DMS114 treated with DMSO at 0.1 percent for 48 hours (cell line): Measurements from ENCODE around the gene ATOH7.
"Not testable (repeated sequence)": the region's sequence is repeated elsewhere in the genome, so short reads cannot be mapped to it uniquely, and the experiment has no call there.

ENCODE experiments used
- DNase-seq: peaks from one replicate; lab custom pipeline; 2025; ENCODE audit not compliant: unreplicated experiment; lab: John Stamatoyannopoulos, UW

Gene ATOH7

GRCh38 chr10:68237173-68237572, 5.3 kb upstream of the ATOH7 start:
- no peak for DNase-seq

GRCh38 chr10:68235581-68235980, 3.7 kb upstream of the ATOH7 start:
- no peak for DNase-seq

- no peak for DNase-seq
These were observed 3.2 kb upstream of the ATOH7 start for GRCh38 chr10:68235111-68235510.

DNA sequence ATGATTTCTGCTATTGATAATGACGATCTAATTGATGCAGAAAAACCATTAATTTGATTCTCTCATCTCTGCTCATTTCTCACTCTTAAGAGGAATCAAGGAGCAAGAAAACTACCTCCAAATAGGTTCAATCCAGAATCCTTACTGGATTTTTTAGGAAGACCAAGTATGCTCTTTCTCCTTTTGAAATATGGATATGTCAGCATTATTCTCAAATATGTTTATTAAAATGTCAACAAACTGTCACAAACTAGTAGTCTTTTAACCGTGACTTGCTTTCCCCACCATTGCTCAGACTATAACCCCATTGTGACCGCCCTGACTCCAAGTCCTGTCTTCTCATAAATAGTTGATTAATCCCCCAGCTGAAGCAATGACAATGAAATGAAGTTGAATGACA, 1.1 kb upstream of the ATOH7 start:
- DNase-seq = no peak

DNA sequence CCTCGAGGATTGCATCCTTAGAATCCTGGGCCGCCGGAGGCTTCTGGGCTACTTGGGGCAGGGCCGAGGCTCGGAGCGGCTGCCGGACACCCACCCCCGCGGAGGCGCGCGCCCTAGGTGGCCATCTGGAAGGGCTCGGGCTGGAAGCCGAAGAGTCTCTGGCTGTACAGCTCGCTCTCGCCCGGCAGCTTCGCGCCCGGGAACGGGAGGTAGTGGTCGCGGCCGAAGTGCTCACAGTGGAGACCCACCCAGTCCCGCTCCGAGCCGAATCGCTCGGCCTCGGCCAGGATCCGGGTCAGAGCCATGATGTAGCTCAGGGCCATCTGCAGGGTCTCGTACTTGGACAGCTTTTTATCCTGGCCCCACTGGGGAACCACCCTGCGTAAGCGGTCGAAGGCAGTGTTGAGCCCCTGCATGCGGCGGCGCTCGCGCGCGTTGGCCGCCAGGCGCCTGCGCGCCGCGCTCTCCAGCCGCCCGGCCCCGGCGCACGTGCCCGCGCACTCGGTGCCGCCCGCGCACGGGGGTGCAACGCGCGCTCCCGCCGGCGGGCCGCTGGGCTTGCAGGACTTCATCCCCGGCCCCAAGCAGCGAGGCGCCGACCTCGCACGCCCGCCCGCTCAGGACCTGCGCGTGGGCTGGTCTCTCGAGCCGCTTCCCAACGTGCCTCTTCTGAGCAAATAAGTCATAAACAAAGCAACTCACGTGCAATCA, 652 bp downstream of the ATOH7 start:
- DNase-seq = peak; percentile 70

GRCh38 chr10:68230268-68230667, 1.6 kb downstream of the ATOH7 start:
- no peak for DNase-seq

GRCh38 chr10:68224810-68225209, 7.1 kb downstream of the ATOH7 start:
- no peak for DNase-seq

DNA sequence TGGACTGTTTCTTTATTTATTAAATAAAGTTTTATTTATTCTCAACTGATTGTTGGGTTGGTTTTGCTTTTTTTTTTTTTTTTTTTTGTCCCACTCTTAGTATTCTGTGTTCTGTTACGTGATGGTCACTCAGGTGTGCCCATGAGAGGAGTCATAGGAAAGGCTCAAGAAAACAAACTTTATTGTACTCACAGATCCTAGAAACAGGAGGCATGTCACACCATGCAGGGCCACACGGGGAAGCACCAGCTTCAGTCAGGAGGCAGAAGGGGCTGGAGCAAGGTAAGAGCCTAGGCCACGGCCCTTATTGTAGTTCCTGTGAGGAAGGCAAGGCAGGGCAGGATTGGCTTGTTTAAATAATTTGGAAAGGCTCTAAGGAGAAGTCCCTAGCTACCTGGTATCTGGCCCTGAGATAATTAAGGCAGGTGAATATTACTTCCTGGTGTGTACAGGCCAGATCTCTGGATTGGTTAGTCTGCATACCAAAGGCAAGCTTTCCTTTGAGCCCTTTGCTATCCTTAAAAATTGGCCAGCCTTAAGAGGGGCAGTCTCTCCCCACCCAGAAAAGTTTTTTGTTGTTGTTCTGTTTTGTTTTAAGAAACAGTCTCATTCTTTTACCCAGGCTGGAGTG, 8.3 kb downstream of the ATOH7 start:
- peak; percentile 10 for DNase-seq

DNA sequence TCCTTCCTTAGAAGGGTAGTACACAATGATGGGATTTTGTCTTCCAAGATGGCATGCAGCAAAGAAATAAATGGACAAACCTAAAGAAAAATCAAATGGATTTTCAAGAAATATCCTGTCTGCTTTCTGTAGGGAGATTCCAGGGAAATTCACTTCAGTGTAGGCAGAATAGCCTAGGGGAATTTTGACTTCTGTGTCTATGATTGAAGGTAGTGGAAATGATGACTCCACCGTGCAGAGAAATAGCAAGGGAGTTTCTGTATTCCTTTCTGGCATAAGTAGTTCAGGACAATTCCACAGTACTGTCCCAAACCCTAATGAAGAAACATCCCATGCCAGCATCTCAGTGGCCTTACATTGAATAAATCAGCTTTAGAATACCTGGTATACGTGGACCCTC, 9.5 kb downstream of the ATOH7 start:
- DNase-seq = no peak

GRCh38 chr10:68221196-68221595, 10.7 kb downstream of the ATOH7 start:
- DNase-seq = no peak

- no peak for DNase-seq
These were observed 13.1 kb downstream of the ATOH7 start for GRCh38 chr10:68218786-68219185.

DNA sequence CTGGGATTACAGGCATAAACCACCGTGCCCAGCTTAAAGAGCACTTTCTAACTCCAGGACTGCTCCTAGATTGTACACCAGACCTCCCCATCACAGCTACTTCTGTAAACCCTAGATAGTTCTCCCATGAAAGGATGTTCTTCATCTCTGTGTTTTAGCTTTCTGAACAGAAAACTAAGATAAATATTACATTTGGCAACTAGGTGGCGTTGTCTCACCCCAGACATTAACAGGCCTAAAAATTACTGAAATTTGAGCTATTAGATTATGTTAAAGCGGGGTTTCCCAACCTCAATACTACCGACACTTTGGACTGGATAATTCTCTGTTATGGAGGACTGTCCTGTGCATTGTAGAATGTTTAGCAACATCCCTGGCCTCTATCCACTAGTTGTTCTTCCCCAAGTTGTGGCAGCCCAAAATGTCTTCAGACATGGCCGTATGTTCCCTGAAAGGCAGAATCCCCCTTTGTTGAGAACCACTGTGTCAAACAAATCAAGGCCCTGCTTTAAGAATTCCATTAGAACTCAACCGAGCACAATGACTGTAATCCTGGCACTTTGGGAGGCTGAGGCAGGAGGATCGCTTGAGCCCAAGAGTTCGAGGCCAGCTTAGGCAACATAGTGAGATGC, 19.1 kb downstream of the ATOH7 start:
- peak; percentile 38 for DNase-seq

DNA sequence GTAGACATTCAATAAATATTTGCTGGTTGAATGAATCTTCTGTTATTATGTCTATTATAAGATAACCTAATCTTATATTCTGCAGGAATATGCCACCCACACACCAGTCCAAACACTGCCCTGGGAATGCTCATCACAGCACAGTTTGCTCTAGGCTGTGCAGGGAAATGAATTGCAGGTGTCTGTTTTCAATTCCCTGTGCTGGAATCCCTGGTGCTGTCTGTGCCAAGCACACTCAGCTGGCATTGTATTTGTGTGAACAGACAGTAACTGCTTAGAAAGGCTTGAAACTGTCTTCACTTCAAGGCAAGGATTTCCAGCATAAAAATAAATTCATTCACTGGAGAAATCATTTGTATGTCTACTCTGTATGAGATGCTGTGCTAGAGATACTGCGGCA, 20.2 kb downstream of the ATOH7 start:
- DNase-seq = no peak

GRCh38 chr10:68208424-68209042, 23.4 kb downstream of the ATOH7 start:
- peak; percentile 85 for DNase-seq

- no peak for DNase-seq
These were observed 29.0 kb downstream of the ATOH7 start for GRCh38 chr10:68202960-68203353.

- no peak for DNase-seq
These were observed 35.2 kb downstream of the ATOH7 start for GRCh38 chr10:68196701-68197100.

- not testable (repeated sequence) for DNase-seq
These were observed 36.1 kb downstream of the ATOH7 start for GRCh38 chr10:68195776-68196175.

- no peak for DNase-seq
These were observed 37.6 kb downstream of the ATOH7 start for GRCh38 chr10:68194290-68194689.

DNA sequence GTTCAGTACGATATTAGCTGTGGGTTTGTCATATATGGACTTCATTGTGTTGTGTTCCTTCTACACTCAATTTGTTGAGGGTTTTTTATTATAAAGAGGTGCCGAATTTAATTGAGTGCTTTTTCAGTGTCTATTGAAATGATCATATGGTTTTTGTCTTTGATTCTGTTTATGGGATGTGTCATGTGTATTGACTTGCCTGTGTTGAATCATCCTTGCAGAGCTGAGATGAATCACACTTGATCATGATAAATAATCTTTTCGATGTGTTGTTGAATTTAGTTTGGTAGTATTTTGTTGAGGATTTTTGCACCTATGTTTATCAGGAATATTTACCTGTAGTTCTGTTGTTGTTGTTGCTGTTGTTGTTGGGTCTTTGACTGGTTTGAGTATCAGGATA, 39.8 kb downstream of the ATOH7 start:
- no peak for DNase-seq

GRCh38 chr10:68188835-68189234, 43.1 kb downstream of the ATOH7 start:
- no peak for DNase-seq

- no peak for DNase-seq
These were observed 46.8 kb downstream of the ATOH7 start for GRCh38 chr10:68185085-68185484.

- no peak for DNase-seq
These were observed 47.4 kb downstream of the ATOH7 start for GRCh38 chr10:68184546-68184945.
